ENCODE data around the gene FBXW7.
A peak's percentile ranks its signal among the peaks of the same experiment; 100 is the strongest.
"Not testable (repeated sequence)": the region's sequence is repeated elsewhere in the genome, so short reads cannot be mapped to it uniquely, and the experiment has no call there.

The FBXW7 gene

GRCh38 chr4:152544533-152544932 lies 8.6 kb upstream of the FBXW7 start:
- not testable (repeated sequence) for DNase-seq

- DNase-seq, result no peak
Measured at GRCh38 chr4:152540941-152541340, 5.0 kb upstream of the FBXW7 start.

- no peak for DNase-seq
Measured at GRCh38 chr4:152540293-152540674, 4.4 kb upstream of the FBXW7 start.

GRCh38 chr4:152539556-152540292 lies 3.8 kb upstream of the FBXW7 start:
- no peak for DNase-seq

GRCh38 chr4:152537881-152538280 lies 2.0 kb upstream of the FBXW7 start:
- no peak for DNase-seq

- peak; percentile 44 for DNase-seq
Measured at GRCh38 chr4:152536545-152537182, 772 bp upstream of the FBXW7 start.

- DNase-seq, result peak; percentile 1
Measured at GRCh38 chr4:152535360-152535902, 461 bp downstream of the FBXW7 start.

GRCh38 chr4:152534541-152535359 lies 1.1 kb downstream of the FBXW7 start:
- peak; percentile 18 for DNase-seq

- no peak for DNase-seq
Measured at GRCh38 chr4:152531479-152531878, 4.4 kb downstream of the FBXW7 start.

GRCh38 chr4:152530600-152530999 lies 5.3 kb downstream of the FBXW7 start:
- DNase-seq, result no peak

GRCh38 chr4:152529880-152530279 lies 6.0 kb downstream of the FBXW7 start:
- no peak for DNase-seq

GRCh38 chr4:152528060-152528459 lies 7.8 kb downstream of the FBXW7 start:
- DNase-seq, result no peak

- DNase-seq, result no peak
Measured at GRCh38 chr4:152525878-152526277, 10.0 kb downstream of the FBXW7 start.

GRCh38 chr4:152524427-152524826 lies 11.5 kb downstream of the FBXW7 start:
- no peak for DNase-seq

- DNase-seq, result no peak
Measured at GRCh38 chr4:152523731-152524130, 12.2 kb downstream of the FBXW7 start.

GRCh38 chr4:152522754-152523153 lies 13.1 kb downstream of the FBXW7 start:
- no peak for DNase-seq

- no peak for DNase-seq
Measured at GRCh38 chr4:152522245-152522644, 13.6 kb downstream of the FBXW7 start.

- peak; percentile 0 for DNase-seq
Measured at GRCh38 chr4:152516156-152516555, 19.7 kb downstream of the FBXW7 start.

- no peak for DNase-seq
Measured at GRCh38 chr4:152515678-152516077, 20.2 kb downstream of the FBXW7 start.

- no peak for DNase-seq
Measured at GRCh38 chr4:152514356-152514755, 21.5 kb downstream of the FBXW7 start.

GRCh38 chr4:152513078-152513477 lies 22.8 kb downstream of the FBXW7 start:
- no peak for DNase-seq

GRCh38 chr4:152512483-152512882 lies 23.4 kb downstream of the FBXW7 start:
- DNase-seq, result no peak

GRCh38 chr4:152510349-152511147 lies 25.3 kb downstream of the FBXW7 start:
- DNase-seq, result no peak

Measured in NCI-H146 (cell line).